HG02571 (cell line): Measurements from ENCODE around the gene CAMK1D.
"Not testable (repeated sequence)": the region's sequence is repeated elsewhere in the genome, so short reads cannot be mapped to it uniquely, and the experiment has no call there.

Experiments
- ATAC-seq: cut with Tn5 transposase; IDR thresholded peaks from one replicate; pipeline ENCODE4 v1.9.1; 2021; ENCODE audit warnings: mild to moderate bottlenecking, moderate library complexity; ENCODE audit not compliant: unreplicated experiment

The CAMK1D gene

DNA sequence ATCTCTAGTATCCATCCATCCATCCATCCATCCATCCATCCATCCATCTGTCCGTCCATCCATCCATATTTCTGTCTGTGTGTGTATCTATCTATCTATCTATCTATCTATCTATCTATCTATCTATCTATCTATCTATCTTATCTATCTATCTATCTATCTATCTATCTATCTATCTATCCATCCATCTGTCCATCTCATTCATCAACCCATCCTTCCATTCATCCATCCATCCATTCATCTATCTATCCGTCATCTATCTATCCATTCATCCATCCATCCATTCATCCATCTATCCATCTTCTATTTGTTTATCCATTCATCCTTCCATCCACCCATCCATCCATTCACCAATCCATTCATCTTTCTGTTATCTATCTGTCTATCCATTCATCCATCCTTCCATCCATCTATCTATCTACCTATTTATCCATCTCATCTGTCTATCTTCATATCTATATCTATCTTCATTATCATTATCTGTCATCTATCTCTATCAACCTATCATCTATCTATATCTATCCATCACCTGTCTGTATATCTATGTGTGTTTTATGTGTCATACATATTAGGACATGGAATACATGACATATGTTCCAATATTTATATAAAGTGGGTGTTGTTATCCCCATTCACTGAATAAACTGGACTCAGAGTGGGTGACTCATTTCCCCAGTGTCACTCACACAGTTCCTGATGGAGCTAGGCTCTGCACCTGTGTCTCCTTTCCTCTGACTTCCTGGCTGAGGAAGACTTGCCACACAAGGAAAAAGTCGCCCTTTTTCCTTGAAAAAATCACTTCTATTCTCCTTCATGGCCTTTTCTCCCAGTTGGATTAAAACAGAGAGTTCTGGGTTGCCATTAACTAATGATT lies 452.1 kb downstream of the CAMK1D start:
- ATAC-seq: no peak

DNA sequence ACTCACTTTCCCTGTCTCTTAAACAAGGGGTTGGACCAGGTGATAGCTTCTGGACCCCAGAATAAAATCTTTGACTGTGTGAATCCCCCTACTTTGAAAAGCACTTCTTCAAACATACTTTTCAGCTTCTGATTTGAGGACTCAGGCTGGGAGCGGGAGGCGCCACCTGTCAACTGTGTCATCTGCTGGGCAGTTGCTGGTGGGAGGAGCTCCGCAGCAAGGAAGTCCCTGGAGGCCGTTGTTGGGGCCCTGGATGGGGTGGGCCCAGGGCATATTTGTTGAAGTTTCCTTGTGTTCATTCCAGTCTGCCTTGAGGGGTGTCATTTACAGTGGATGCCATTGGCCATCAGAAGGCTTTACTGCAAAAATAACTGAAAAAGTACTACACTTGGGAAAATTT lies 454.4 kb downstream of the CAMK1D start:
- no peak for ATAC-seq

DNA sequence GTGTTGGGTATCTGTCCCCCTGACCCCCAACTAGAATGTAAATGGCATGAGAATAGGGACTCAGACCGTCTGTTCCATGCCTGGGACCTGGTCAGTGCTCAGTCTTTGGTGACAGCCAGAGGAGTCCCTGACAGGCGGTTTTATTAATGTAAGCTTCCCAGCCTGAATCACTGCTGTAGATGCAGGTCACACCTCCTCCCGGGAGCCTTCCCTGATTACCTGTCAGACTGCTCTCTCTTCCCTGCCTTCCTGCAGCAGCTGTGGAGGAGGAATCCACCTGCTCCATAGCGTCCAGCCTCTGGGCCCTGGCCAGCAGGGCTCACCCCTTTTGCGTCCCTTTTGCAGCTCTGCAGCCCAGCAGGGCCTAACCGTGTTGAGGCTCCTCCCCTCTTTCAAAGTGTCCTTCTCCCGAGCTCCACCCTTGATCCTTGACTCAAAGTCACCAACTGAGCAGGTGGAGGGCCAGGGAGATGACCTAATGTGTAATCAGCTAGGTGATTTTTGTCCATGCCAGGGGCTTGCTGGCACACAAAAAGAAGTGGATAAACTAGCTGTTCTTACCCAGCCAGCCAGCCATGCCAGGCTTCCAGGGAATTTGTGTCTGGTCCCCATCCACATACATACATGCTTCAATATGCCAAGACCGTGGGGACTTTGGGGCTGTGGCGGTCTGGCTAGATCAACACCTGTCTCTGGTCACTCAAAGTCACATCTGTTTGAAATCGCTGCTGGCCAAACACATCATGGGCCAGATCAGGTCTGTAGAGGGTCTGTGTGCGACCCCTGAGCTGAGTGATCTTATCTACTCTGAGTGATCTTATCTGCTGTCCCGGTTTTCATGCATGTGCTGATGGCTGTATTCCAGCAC lies 457.1 kb downstream of the CAMK1D start:
- ATAC-seq: no peak

DNA sequence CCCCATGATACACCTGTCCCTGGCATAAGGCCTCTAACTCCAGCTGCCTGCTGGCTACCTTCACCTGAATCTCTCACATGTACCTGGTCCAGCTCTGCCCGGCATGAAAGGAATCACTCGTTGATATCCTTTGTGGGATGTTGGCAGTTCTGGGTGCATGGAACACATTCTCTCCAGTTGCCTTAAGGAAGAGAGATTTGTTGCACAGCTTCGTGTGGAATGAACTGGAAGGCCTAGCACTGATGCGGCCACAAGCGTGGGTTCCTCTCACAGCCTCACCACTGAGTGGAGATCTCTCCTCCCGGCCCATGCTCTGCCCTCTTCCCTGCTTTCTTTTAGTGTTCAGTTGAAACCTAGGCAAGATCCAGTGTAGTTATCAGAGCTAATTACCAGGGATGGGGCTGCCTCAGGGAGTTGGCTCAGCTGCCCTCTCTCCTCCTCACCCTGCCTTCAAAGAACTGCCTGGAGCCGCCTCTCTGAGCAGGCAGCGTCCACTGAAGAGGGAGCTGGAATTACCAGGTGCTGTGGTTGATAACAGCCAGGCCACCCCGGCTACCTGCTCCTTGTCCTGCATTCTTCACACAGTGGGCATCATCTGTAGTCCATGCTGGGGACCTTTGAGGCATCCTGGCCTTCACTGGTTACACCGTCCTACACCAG lies 457.9 kb downstream of the CAMK1D start:
- ATAC-seq: no peak

DNA sequence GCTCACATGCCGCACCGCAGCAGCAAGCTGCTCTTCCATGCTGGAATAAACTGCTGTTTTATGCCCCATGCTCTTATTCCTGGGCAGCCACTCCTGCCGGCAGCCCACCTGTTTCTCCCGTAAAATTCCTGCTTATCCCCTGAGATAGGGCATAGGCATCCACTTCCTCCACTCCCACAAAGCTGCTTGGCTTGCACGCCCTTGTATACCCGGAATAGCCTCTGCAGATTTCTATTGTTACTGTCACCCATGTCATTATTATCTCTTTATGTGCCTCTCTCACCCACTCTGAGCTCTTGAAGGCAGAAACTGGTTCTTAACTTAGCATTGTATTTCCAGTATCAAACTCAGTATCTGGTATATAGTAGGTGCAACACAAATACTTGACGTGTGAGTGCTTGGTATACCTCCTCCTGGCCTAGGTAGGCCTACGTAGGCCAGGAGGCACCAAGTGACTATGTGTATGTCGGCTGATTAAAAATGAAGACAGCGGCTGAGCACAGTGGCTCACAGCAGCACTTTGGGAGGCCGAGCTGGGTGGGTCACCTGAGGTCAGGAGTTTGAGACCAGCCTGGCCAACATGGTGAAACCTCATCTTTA lies 458.8 kb downstream of the CAMK1D start:
- ATAC-seq: no peak

DNA sequence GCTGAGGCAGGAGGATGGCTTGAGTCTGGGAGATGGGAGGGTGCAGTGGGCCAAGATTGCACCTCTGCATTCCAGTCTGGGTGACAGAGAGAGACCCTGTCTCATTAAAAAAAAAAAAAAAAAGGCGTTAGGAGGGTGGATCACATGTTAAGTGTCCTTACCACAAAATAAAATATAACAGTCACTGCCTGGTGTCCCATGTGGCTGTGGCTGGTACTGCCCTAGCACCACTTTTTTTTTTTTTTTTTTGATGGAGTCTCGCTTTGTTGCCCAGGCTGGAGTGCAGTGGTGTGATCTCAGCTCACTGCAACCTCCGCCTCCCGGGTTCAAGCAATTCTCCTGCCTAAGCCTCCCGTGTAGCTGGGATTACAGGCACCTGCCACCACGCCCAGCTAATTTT lies 460.7 kb downstream of the CAMK1D start:
- not testable (repeated sequence) for ATAC-seq

DNA sequence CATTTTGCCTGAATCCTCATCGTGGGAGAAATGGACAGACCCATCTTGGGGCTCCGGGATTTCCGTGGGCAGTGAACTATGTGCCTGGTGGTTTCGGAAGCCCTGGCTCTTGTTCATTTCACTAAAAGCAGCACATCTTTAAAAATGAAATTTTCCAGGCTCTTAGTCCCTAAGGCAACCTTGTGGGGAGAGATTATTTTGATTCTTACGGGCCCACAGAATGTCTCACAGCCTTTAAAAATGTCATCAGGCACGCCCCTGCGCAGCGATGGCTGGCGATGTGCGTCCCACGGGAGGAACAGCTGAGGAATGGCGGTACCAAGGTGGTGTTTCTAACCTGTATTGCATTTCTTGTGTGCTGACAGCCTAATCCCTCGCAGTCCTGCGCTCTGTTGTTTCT lies 462.5 kb downstream of the CAMK1D start:
- ATAC-seq: no peak

DNA sequence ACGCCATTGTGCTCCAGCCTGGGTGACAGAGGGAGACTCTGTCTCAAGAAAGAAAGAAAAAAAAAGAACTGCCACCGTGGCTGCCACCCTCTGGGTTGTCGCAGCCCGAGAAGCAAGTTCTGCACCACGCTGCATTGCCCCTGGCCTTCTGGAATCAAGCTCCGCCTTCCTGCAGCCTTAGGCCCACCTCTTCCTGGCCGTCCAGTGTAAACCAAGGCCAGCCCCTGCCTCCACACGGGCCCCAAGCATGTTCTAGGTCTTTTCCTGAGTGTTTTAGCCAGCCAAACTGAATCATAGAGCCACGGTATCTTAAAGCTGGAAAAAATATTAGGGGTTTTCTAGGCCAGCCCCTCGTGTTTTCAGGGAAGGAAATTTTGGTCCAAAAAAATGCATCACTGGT lies 463.2 kb downstream of the CAMK1D start:
- ATAC-seq: no peak

DNA sequence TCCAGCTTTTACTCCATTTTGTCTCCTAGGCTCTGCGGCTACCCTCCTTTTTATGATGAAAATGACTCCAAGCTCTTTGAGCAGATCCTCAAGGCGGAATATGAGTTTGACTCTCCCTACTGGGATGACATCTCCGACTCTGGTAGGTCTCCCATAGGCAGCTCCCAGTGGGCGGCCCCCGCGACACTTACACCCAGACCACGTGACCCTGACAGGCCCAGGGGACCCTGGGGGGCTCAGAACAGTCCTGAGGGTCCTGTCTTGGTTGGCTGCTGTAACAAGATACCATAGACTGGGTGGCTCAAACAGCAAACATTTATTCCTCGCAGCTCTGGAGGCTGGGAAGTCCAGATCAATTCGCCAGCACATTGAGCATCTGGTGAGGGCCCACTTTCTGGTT lies 464.8 kb downstream of the CAMK1D start:
- no peak for ATAC-seq

DNA sequence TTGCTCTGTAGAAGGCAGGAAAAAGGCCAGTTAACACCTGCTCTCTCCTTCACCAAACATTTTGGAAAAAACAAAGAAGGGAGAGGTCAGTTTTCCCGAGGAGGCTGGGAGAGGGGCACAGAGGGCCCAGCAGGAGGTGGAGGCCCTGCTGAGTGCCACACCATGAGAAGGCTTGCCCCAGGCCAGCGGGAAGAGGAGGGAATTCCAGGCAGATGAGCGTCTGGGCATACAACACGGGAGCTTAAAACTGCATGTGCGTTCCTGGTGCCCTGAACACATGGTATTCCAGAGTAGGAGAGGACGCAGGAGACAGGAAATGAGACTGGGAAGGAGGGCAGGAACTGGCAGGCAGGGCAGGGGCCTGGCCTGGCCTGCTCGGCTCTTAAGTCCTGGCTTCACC lies 469.7 kb downstream of the CAMK1D start:
- ATAC-seq: no peak

DNA sequence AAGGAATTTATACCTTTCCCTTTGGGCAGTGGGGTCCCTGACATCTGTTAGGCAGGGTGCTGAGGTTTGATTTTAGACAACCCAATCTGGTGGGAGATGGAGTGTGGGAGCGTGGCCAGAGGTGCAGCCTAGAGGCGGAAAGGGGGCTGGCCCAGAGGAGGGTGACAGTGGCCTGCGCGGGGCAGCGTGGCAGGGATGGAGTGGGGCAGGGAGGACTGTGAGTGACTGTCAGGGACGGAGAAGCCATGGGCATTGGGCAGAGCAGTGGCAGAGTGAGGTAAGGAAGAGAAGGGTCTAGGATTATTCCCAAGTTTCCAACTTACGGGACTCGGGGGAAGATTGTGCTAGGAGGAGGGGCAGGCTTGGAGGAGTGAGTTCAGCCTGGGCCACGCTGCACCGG lies 470.3 kb downstream of the CAMK1D start:
- no peak for ATAC-seq

DNA sequence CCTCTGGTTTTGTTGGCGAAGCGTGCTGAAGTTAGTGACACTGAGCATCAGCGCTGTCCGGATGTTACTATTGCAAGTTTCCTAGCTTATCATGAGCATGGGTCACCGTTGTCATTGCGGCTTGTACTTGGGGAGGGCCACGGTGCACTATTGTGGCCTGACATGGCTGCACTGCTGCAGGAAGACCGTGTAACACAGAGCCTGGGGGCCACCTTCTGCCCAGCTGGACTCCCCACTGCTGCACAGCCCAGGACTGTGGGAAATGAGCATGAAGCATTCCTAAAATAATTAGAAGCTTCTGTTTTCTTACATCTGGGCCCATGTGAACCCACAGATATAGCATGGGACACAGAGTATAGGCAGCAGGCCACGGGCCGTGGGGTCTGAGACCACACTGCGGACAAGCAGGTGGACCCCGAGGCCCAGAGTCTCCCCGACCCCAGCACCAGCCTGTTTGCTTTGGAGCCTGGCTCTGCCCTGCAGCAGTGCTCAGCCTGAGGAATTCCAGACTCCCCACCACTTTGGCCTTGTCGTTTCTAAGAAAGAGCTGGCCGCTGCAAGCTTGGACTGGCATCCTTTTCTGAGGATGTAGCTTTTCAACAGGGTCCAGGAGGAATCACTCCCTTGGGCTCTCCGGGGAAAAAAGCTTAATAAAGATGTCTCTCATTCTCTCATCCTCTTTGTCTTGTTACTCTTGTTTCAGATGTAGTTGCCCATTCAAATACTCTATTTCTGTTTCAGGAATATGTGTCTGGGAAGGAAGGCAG lies 473.0 kb downstream of the CAMK1D start:
- ATAC-seq: no peak

DNA sequence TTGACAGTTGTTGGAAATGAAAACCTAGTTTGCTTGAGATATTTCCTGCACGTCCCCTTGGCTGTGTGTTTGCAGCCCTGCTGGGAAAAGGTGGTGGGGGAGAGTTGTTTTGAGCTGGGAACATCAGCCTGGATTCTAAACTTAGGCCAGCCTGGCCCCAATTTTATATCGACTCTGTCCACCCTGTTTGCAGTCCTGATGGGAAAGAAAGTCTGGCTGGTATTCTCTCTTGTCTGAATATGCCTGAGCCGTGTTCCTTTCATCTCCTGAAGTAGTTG lies 473.5 kb downstream of the CAMK1D start:
- ATAC-seq: no peak

DNA sequence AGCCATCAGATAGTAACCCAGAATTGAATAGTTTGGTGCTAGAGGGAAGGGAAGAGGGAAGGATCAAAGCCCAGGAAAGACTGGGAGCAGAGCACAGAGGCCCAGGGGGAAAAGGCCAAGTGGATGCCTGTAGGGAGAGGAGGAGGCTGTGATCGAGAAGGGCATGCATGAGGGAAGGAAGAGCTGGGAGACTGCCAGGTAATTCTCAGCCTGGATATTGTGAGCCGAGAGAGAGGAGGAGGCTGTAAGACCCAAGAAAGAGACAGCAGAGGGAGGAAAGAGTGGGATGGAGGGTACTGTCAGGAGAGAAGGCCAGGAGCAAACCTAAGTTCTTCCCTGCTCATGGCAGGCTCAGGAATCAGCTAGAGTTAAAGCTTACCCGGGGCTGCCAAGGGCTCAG lies 474.0 kb downstream of the CAMK1D start:
- ATAC-seq: no peak

DNA sequence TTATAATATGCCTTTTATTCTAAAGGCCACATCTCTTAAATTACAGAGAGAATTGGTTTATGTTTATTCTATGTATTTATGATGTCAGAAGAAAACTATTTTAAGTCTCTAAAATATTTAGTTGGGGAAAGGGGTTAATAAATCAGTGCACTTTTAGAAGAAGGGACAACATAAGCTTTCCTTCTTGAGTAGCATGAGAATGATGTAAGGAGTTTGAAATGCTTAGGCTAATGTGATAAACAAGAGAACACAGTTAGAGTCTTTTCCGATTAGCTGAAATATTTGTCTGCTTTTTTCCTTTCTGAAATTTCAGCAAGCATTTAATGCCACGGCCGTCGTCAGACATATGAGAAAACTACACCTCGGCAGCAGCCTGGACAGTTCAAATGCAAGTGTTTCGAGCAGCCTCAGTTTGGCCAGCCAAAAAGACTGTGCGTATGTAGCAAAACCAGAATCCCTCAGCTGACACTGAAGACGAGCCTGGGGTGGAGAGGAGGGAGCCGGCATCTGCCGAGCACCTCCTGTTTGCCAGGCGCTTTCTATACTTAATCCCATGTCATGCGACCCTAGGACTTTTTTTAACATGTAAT lies 476.0 kb downstream of the CAMK1D start:
- ATAC-seq: no peak

DNA sequence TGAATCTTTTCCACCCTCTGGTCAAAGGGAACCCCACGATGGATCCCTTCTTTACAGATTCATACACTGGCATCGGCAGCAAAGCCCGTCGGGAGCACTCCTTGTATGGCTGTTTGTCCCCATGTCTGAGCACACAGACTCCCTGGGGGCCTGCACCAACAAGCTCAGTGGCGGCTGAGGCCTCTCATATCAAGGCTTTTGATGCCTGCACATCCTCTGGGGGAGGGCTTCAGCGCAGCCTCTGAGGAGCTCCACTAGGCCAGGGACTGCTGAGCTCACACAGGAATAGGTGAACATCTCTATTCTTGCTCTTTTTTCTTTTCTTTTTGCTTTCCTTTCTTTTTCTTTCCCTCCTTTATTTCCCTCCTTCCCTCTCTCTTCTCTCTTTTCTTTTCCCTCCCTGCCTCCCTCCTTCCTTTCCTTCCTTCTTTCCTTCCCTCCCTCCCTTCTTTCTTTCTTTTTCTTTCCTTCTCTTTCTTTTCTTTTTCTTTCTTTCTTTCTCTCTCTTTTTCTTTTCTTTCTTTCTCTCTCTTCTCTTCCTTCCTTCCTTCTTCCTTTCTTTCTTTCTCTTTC lies 477.5 kb downstream of the CAMK1D start:
- no peak for ATAC-seq

DNA sequence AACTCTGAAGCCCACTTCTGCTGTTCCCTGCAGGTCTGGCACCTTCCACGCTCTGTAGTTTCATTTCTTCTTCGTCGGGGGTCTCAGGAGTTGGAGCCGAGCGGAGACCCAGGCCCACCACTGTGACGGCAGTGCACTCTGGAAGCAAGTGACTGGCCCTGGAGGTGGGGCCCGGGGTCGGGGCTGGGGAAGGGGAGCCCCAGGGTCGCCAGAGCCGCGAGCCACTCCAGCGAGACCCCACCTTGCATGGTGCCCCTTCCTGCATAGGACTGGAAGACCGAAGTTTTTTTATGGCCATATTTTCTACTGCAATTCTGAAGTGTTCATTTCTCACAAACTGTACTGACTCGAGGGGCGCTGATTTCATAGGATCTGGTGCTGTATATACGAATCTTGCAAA lies 479.4 kb downstream of the CAMK1D start:
- no peak for ATAC-seq

DNA sequence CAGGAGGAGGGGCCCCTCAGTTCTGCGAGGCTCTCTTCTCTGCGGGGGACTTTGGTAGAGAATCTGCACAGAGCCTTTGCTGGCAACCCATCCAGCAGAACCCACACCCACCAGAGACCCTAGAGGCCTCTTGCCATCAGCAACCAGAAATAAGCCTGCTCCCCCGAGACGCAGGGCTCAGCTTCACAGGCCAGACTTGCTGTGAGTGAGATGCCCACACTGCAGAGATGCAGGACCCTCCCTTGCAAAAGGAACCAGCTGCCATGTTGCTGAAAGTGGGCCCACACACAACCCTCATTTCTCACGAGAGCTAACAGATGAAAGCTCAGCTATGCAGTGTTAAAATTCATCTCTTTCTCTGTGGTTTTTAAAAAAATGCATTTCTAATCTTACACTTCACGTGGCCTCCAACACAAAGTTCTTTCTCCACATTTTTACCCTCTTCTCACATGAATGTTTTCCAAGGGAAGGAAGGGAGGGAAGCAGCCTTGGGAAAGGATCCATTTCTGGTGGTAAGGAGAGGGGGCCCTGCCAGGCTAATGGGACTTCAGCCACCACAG lies 480.6 kb downstream of the CAMK1D start:
- ATAC-seq: no peak

DNA sequence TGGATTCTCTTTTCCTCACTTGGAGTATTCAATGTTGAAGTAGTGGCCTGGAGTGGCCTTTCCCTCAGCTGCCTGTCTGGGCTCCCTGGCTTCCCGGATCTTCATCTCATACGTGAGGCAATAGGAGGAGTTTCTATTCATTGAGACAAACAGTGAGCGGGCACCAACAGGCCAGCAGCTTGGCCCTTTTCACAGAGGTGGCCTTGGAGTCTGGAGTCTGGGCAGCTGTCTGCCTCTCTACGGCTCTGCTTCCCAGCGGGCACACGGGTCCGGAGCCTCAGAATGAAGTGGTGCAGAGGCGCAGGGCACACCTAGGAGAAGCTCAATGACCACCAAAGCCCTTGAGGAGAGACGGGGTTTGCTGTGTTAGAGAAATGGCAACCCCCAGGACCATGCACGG lies 482.7 kb downstream of the CAMK1D start:
- ATAC-seq: no peak

DNA sequence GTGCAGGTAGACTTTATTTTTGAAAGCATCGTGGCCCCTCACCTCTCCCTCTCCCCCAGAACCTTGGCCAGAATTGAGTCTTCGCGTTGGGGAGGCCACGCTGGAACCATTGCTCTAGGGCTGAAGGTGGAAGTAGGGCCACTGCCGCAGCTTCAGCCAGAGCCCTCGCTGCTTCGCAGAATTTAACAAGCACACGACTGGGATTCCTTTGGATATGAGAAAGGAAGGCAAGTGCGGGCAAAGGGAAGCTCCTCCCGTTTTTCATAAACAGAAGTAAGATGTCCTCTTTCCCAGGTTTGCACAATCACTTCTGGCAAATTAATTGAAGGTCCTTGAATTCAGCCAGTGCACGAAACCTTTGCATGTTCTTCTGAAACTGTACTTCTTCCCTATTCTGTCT lies 484.1 kb downstream of the CAMK1D start:
- ATAC-seq: no peak
